ENCODE results near the gene UPF1.

Gene UPF1

GRCh38 chr19:18790566-18791314 is 41.0 kb upstream of the UPF1 start, which contains the start of gene COMP:
Gene COMP, minus strand, starts transcription at chr19:18791305. Its CDS starts 36 bp downstream, at chr19:18791269.
- H3K4me1 ChIP-seq (ENCODE audit: control insufficient read depth, insufficient read depth, low read length, unreplicated experiment), result no peaks in the 10 kb centered on the region
- H3K27me3 ChIP-seq (ENCODE audit: insufficient read depth, low read length), result peaks cover 43% of the 10 kb centered on the region
- H3K4me3 ChIP-seq (ENCODE audit: low read depth, low read length), result peak within 1 kb of the TSS; percentile 51
- H2AFZ ChIP-seq (ENCODE audit: low read length, unreplicated experiment), result peak within 1 kb of the TSS; percentile 25
- no peaks in the 10 kb centered on the region for H3K79me2 ChIP-seq (ENCODE audit: control insufficient read depth, insufficient read depth, low read length, unreplicated experiment)
- H3K27ac ChIP-seq (ENCODE audit: low read depth, low read length), result no peak within 1 kb of the TSS
- H3K36me3 ChIP-seq (ENCODE audit: insufficient read depth, low read length), result no peaks in the 10 kb centered on the region

- Histone ChIP-seq H3K79me2 (ENCODE audit: control insufficient read depth, insufficient read depth, low read length, unreplicated experiment) (no peaks in the 10 kb centered on the region), H3K27ac (ENCODE audit: low read depth, low read length) (no peak overlapping the region), H3K36me3 (ENCODE audit: insufficient read depth, low read length) (no peaks in the 10 kb centered on the region), H2AFZ (ENCODE audit: low read length, unreplicated experiment) (no peak overlapping the region), H3K4me1 (ENCODE audit: control insufficient read depth, insufficient read depth, low read length, unreplicated experiment) (no peaks in the 10 kb centered on the region), H3K4me3 (ENCODE audit: low read depth, low read length) (no peak overlapping the region), H3K27me3 (ENCODE audit: insufficient read depth, low read length) (peaks cover 43% of the 10 kb centered on the region)
Observed at GRCh38 chr19:18791315-18791678, 40.5 kb upstream of the UPF1 start.

GRCh38 chr19:18792661-18793060 is 39.1 kb upstream of the UPF1 start:
- no peaks in the 10 kb centered on the region for H3K36me3 ChIP-seq (ENCODE audit: insufficient read depth, low read length)
- no peak overlapping the region for H3K27ac ChIP-seq (ENCODE audit: low read depth, low read length)
- no peak overlapping the region for H3K4me3 ChIP-seq (ENCODE audit: low read depth, low read length)
- no peaks in the 10 kb centered on the region for H3K4me1 ChIP-seq (ENCODE audit: control insufficient read depth, insufficient read depth, low read length, unreplicated experiment)
- H3K27me3 ChIP-seq (ENCODE audit: insufficient read depth, low read length), result peaks cover 35% of the 10 kb centered on the region
- no peak overlapping the region for H2AFZ ChIP-seq (ENCODE audit: low read length, unreplicated experiment)
- H3K79me2 ChIP-seq (ENCODE audit: control insufficient read depth, insufficient read depth, low read length, unreplicated experiment), result no peaks in the 10 kb centered on the region

GRCh38 chr19:18793144-18794028 is 38.4 kb upstream of the UPF1 start:
- no peak overlapping the region for H2AFZ ChIP-seq (ENCODE audit: low read length, unreplicated experiment)
- H3K36me3 ChIP-seq (ENCODE audit: insufficient read depth, low read length), result no peaks in the 10 kb centered on the region
- H3K4me3 ChIP-seq (ENCODE audit: low read depth, low read length), result no peak overlapping the region
- no peak overlapping the region for H3K27ac ChIP-seq (ENCODE audit: low read depth, low read length)
- no peaks in the 10 kb centered on the region for H3K4me1 ChIP-seq (ENCODE audit: control insufficient read depth, insufficient read depth, low read length, unreplicated experiment)
- peaks cover 30% of the 10 kb centered on the region for H3K27me3 ChIP-seq (ENCODE audit: insufficient read depth, low read length)
- no peaks in the 10 kb centered on the region for H3K79me2 ChIP-seq (ENCODE audit: control insufficient read depth, insufficient read depth, low read length, unreplicated experiment)

- no peaks in the 10 kb centered on the region for H3K79me2 ChIP-seq (ENCODE audit: control insufficient read depth, insufficient read depth, low read length, unreplicated experiment)
- H3K27ac ChIP-seq (ENCODE audit: low read depth, low read length), result no peak overlapping the region
- H3K4me3 ChIP-seq (ENCODE audit: low read depth, low read length), result no peak overlapping the region
- H3K4me1 ChIP-seq (ENCODE audit: control insufficient read depth, insufficient read depth, low read length, unreplicated experiment), result no peaks in the 10 kb centered on the region
- peaks cover 24% of the 10 kb centered on the region for H3K27me3 ChIP-seq (ENCODE audit: insufficient read depth, low read length)
- no peaks in the 10 kb centered on the region for H3K36me3 ChIP-seq (ENCODE audit: insufficient read depth, low read length)
- H2AFZ ChIP-seq (ENCODE audit: low read length, unreplicated experiment), result no peak overlapping the region
Observed at GRCh38 chr19:18794029-18794313, 37.8 kb upstream of the UPF1 start.

- Histone ChIP-seq H3K27ac (ENCODE audit: low read depth, low read length) (no peak overlapping the region), H3K27me3 (ENCODE audit: insufficient read depth, low read length) (peaks cover 17% of the 10 kb centered on the region), H3K79me2 (ENCODE audit: control insufficient read depth, insufficient read depth, low read length, unreplicated experiment) (no peaks in the 10 kb centered on the region), H3K4me1 (ENCODE audit: control insufficient read depth, insufficient read depth, low read length, unreplicated experiment) (no peaks in the 10 kb centered on the region), H2AFZ (ENCODE audit: low read length, unreplicated experiment) (no peak overlapping the region), H3K4me3 (ENCODE audit: low read depth, low read length) (no peak overlapping the region), H3K36me3 (ENCODE audit: insufficient read depth, low read length) (no peaks in the 10 kb centered on the region)
Observed at GRCh38 chr19:18794692-18795091, 37.1 kb upstream of the UPF1 start.

GRCh38 chr19:18795540-18795939 is 36.2 kb upstream of the UPF1 start:
- no peak overlapping the region for H2AFZ ChIP-seq (ENCODE audit: low read length, unreplicated experiment)
- H3K4me3 ChIP-seq (ENCODE audit: low read depth, low read length), result no peak overlapping the region
- H3K27ac ChIP-seq (ENCODE audit: low read depth, low read length), result no peak overlapping the region
- H3K79me2 ChIP-seq (ENCODE audit: control insufficient read depth, insufficient read depth, low read length, unreplicated experiment), result no peaks in the 10 kb centered on the region
- peaks cover 9% of the 10 kb centered on the region for H3K27me3 ChIP-seq (ENCODE audit: insufficient read depth, low read length)
- no peaks in the 10 kb centered on the region for H3K4me1 ChIP-seq (ENCODE audit: control insufficient read depth, insufficient read depth, low read length, unreplicated experiment)
- H3K36me3 ChIP-seq (ENCODE audit: insufficient read depth, low read length), result no peaks in the 10 kb centered on the region

- H3K27ac ChIP-seq (ENCODE audit: low read depth, low read length), result no peak overlapping the region
- H3K36me3 ChIP-seq (ENCODE audit: insufficient read depth, low read length), result no peaks in the 10 kb centered on the region
- H3K27me3 ChIP-seq (ENCODE audit: insufficient read depth, low read length), result peaks cover 2% of the 10 kb centered on the region
- no peak overlapping the region for H3K4me3 ChIP-seq (ENCODE audit: low read depth, low read length)
- no peaks in the 10 kb centered on the region for H3K79me2 ChIP-seq (ENCODE audit: control insufficient read depth, insufficient read depth, low read length, unreplicated experiment)
- H3K4me1 ChIP-seq (ENCODE audit: control insufficient read depth, insufficient read depth, low read length, unreplicated experiment), result no peaks in the 10 kb centered on the region
- H2AFZ ChIP-seq (ENCODE audit: low read length, unreplicated experiment), result no peak overlapping the region
Observed at GRCh38 chr19:18796239-18796638, 35.5 kb upstream of the UPF1 start.

- no peaks in the 10 kb centered on the region for H3K79me2 ChIP-seq (ENCODE audit: control insufficient read depth, insufficient read depth, low read length, unreplicated experiment)
- no peaks in the 10 kb centered on the region for H3K36me3 ChIP-seq (ENCODE audit: insufficient read depth, low read length)
- H3K27ac ChIP-seq (ENCODE audit: low read depth, low read length), result no peak overlapping the region
- H3K27me3 ChIP-seq (ENCODE audit: insufficient read depth, low read length), result no peaks in the 10 kb centered on the region
- no peaks in the 10 kb centered on the region for H3K4me1 ChIP-seq (ENCODE audit: control insufficient read depth, insufficient read depth, low read length, unreplicated experiment)
- no peak overlapping the region for H3K4me3 ChIP-seq (ENCODE audit: low read depth, low read length)
- no peak overlapping the region for H2AFZ ChIP-seq (ENCODE audit: low read length, unreplicated experiment)
Observed at GRCh38 chr19:18798384-18799352, 33.1 kb upstream of the UPF1 start.

GRCh38 chr19:18799389-18799970 is 32.3 kb upstream of the UPF1 start:
- Histone ChIP-seq H3K4me3 (ENCODE audit: low read depth, low read length) (no peak overlapping the region), H3K27ac (ENCODE audit: low read depth, low read length) (no peak overlapping the region), H3K27me3 (ENCODE audit: insufficient read depth, low read length) (no peaks in the 10 kb centered on the region), H3K4me1 (ENCODE audit: control insufficient read depth, insufficient read depth, low read length, unreplicated experiment) (no peaks in the 10 kb centered on the region), H3K79me2 (ENCODE audit: control insufficient read depth, insufficient read depth, low read length, unreplicated experiment) (no peaks in the 10 kb centered on the region), H3K36me3 (ENCODE audit: insufficient read depth, low read length) (no peaks in the 10 kb centered on the region), H2AFZ (ENCODE audit: low read length, unreplicated experiment) (no peak overlapping the region)
